NCI-H2107 treated with DMSO at 0.1 percent for 48 hours (cell line): ENCODE results near the gene MYH4.

ENCODE experiments used
- DNase-seq: peaks from one replicate; lab custom pipeline; 2025; ENCODE audit not compliant: unreplicated experiment; lab: John Stamatoyannopoulos, UW

Gene MYH4

GRCh38 chr17:10421900-10422542 lies 47.3 kb downstream of the MYH4 start, which contains the start of gene MYH8:
Gene MYH8 (minus strand): TSS chr17:10421950. CDS start chr17:10420227, 1,723 bp downstream.
- DNase-seq = no peak

DNA sequence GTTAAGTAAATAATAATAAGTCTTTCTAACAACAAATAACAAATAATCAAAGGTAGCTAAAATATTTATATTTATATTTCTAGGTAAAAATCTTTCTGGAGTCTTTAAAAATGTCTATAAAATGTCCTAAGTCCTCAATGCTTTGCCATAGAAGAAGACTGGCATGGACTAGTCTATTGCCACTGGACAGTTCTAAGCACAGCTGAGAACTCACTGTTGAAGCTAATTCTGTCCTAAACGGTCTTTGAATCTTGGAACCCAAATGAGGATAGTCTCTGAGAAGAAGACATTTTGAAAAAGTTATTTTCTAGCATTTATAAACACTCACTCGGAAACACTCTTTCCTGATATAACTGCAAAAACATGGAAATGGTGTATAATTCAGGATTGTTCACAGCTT lies 48.1 kb downstream of the MYH4 start:
- no peak for DNase-seq

- DNase-seq = no peak
Observed at GRCh38 chr17:10420811-10421210, 48.5 kb downstream of the MYH4 start.

DNA sequence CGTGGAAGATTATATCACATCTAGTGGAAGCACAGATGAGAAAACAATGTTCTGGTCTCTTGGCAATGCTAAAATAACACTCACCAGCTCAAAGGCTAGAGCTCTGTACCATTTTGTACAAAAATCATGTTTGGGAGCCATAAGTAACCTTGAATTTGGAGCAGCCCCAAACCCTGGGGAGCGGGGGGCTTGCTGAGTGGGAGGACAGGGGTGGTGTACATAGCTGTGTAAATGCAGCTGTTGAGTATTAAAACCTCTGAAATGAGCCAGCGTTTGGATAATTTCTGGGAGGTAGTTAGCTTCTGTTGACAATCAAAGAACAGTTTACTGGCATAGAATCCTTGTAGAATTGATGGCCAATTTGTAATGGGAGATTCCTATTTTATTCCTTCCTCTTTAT lies 51.9 kb downstream of the MYH4 start:
- no peak for DNase-seq

- DNase-seq = no peak
Observed at GRCh38 chr17:10415161-10415560, 54.2 kb downstream of the MYH4 start.

DNA sequence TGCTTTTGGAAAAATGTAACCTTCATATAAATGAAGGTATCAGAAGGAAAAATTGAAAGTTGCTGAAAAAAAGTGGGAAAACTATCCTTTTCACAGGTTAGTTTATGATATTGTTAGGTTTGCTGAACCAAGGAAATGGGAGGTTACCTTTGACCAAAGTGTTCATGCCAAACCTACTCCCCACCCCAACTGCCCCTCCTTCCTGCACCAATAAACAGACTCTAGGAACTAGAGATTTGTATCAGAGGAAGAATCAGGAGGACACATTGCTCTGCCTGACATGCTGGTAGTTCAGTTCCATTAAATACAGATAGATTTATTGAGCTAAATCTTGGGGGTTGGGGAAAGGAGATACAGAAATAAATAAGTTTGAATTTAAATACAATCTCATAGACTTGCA lies 65.8 kb downstream of the MYH4 start:
- DNase-seq = no peak

DNA sequence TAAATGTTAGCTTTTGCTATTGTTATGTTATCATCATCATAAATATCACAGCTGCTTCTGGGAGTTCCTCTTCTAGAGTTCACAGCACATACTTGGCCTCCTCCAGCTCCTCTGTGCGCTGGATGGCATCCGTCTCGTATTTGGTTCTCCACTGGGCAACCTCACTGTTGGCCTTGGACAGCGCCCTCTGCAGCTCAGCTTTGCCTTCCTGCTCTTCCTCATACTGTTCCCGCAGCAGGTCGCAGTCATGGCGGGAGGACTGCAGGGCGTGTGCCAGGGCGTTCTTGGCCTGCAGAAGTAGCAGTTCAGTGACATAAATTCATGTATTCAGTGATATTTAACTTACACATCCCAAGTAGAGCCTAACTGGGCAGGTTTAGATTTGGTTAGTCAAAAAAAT lies 71.0 kb downstream of the MYH4 start:
- DNase-seq = no peak

DNA sequence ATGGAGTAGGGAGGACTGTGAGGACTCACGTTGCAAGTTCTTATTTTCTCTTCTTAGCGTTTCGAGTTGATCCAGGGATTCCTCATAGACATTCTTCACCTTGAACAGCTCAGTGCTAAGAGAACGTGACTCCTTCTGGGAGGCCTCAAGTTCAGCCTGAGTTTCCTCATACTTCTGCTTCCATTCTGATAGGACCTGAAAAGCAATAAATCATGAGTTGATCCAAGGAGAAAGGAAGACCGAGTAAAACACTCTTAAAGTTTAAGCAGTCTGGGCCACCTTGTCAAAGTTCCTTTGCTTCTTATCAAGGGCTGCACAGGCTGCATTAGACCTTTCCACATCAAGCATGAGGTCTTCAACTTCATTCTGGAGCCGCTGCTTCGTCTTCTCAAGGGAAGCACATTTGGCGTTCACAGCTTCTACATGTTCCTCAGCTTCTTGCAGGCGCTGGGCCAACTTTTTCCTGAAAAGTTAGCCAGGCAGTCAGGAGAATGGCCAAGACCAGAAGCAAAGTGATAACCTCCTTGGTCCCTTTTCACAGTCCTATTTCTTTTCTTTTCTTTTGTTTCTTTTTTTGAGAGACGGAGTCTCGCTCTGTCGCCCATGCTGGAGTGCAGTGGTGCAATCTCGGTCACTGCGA lies 72.7 kb downstream of the MYH4 start:
- DNase-seq = no peak

GRCh38 chr17:10394201-10394887 lies 75.0 kb downstream of the MYH4 start:
- DNase-seq = no peak
